HG03060 (cell line): ENCODE measurements around the gene CFAP74.

Source experiments
- ATAC-seq: cut with Tn5 transposase; IDR thresholded peaks from one replicate; pipeline ENCODE4 v1.9.1; 2021; ENCODE audit warnings: low read depth, moderate number of reproducible peaks; ENCODE audit not compliant: unreplicated experiment

Gene CFAP74

GRCh38 chr1:1906185-1907097 is 97.1 kb downstream of the CFAP74 start:
- no peak for ATAC-seq

GRCh38 chr1:1903224-1903623 is 100.4 kb downstream of the CFAP74 start:
- no peak for ATAC-seq

GRCh38 chr1:1901641-1902294 is 101.8 kb downstream of the CFAP74 start:
- no peak for ATAC-seq

GRCh38 chr1:1900883-1901640 is 102.5 kb downstream of the CFAP74 start:
- ATAC-seq = no peak

- ATAC-seq = no peak
Measured at GRCh38 chr1:1899967-1900327, 103.6 kb downstream of the CFAP74 start.

GRCh38 chr1:1899266-1899966 is 104.2 kb downstream of the CFAP74 start:
- ATAC-seq = no peak

- ATAC-seq = no peak
Measured at GRCh38 chr1:1898246-1898933, 105.2 kb downstream of the CFAP74 start.

GRCh38 chr1:1895456-1896336 is 107.9 kb downstream of the CFAP74 start:
- no peak for ATAC-seq

GRCh38 chr1:1895060-1895418 is 108.5 kb downstream of the CFAP74 start:
- ATAC-seq = no peak

- no peak for ATAC-seq
Measured at GRCh38 chr1:1894354-1895059, 109.1 kb downstream of the CFAP74 start.

GRCh38 chr1:1893997-1894353 is 109.6 kb downstream of the CFAP74 start:
- no peak for ATAC-seq

- no peak for ATAC-seq
Measured at GRCh38 chr1:1893291-1893985, 110.1 kb downstream of the CFAP74 start.

GRCh38 chr1:1892763-1893120 is 110.8 kb downstream of the CFAP74 start:
- no peak for ATAC-seq

GRCh38 chr1:1892079-1892762 is 111.4 kb downstream of the CFAP74 start:
- no peak for ATAC-seq

- no peak for ATAC-seq
Measured at GRCh38 chr1:1891349-1892078, 112.1 kb downstream of the CFAP74 start.

GRCh38 chr1:1890506-1891348 is 112.9 kb downstream of the CFAP74 start, which contains the start of gene GNB1:
GNB1 (minus strand) TSS chr1:1891087; CDS start chr1:1825453, 65,634 bp downstream.
- ATAC-seq = no peak
